IPS-20b (cell line): ENCODE data around the gene KCTD19.

Experiments used
- H3K27ac ChIP-seq: one replicate; pipeline ENCODE4 v1.5.1; 2013; ENCODE audit warnings: low read length
- H3K27me3 ChIP-seq: 2 replicates; pipeline ENCODE4 v1.6.1; 2013; ENCODE audit warnings: mild to moderate bottlenecking, low read length, inconsistent platforms; ENCODE audit not compliant: insufficient read depth
- H3K36me3 ChIP-seq: 2 replicates; pipeline ENCODE4 v1.6.1; 2013; ENCODE audit warnings: low read depth, mild to moderate bottlenecking, inconsistent platforms, low read length, moderate library complexity; ENCODE audit not compliant: insufficient read depth
- H3K4me1 ChIP-seq: 2 replicates; pipeline ENCODE4 v1.6.1; 2013; ENCODE audit warnings: mild to moderate bottlenecking, control low read depth, inconsistent platforms, low read length, moderate library complexity; ENCODE audit not compliant: insufficient read depth
- H3K4me3 ChIP-seq: 2 replicates; pipeline ENCODE4 v1.5.1; 2013; ENCODE audit warnings: mild to moderate bottlenecking, low read length, inconsistent platforms
- H3K9ac ChIP-seq: 2 replicates; pipeline ENCODE4 v1.6.1; 2013; ENCODE audit warnings: low read depth, mild to moderate bottlenecking, inconsistent platforms, low read length, moderate library complexity
- H3K9me3 ChIP-seq: 2 replicates; pipeline ENCODE4 v1.6.1; 2013; ENCODE audit warnings: mild to moderate bottlenecking, low read depth, low read length, inconsistent platforms; ENCODE audit not compliant: insufficient read depth

The KCTD19 gene

GRCh38 chr16:67317853-67318252, 8.7 kb downstream of the KCTD19 start:
- no peak overlapping the region for H3K4me3 ChIP-seq

GRCh38 chr16:67312719-67313118, 13.8 kb downstream of the KCTD19 start:
- Histone ChIP-seq H3K4me3 (no peak overlapping the region), H3K9ac (no peak overlapping the region; the same call in 1 of the 2 replicates)

More at GRCh38 chr16:67317853-67318252, 8.7 kb downstream of the KCTD19 start:
- no peak overlapping the region for H3K9ac ChIP-seq
- peaks cover 20% of the 10 kb centered on the region for H3K27me3 ChIP-seq
- no peaks in the 10 kb centered on the region for H3K36me3 ChIP-seq
- no peaks in the 10 kb centered on the region for H3K9me3 ChIP-seq
- no peak overlapping the region for H3K27ac ChIP-seq
- no peaks in the 10 kb centered on the region for H3K4me1 ChIP-seq

GRCh38 chr16:67311607-67312488, 14.7 kb downstream of the KCTD19 start:
- H3K4me1 ChIP-seq, result no peaks in the 10 kb centered on the region
- no peak overlapping the region for H3K4me3 ChIP-seq
- H3K27me3 ChIP-seq, result peaks cover 4% of the 10 kb centered on the region; the same call in 1 of the 2 replicates
- H3K9me3 ChIP-seq, result no peaks in the 10 kb centered on the region
- no peak overlapping the region for H3K27ac ChIP-seq
- no peak overlapping the region for H3K9ac ChIP-seq
- no peaks in the 10 kb centered on the region for H3K36me3 ChIP-seq

More at GRCh38 chr16:67312719-67313118, 13.8 kb downstream of the KCTD19 start:
- Histone ChIP-seq H3K9me3 (no peaks in the 10 kb centered on the region), H3K36me3 (no peaks in the 10 kb centered on the region), H3K27me3 (peaks cover 4% of the 10 kb centered on the region; the same call in 1 of the 2 replicates), H3K4me1 (no peaks in the 10 kb centered on the region), H3K27ac (no peak overlapping the region)

GRCh38 chr16:67310561-67310960, 16.0 kb downstream of the KCTD19 start:
- Histone ChIP-seq H3K36me3 (no peaks in the 10 kb centered on the region), H3K4me3 (no peak overlapping the region), H3K4me1 (no peaks in the 10 kb centered on the region), H3K27me3 (peaks cover 4% of the 10 kb centered on the region; the same call in 1 of the 2 replicates), H3K9ac (no peak overlapping the region), H3K27ac (no peak overlapping the region), H3K9me3 (no peaks in the 10 kb centered on the region)

- Histone ChIP-seq H3K27ac (no peak overlapping the region), H3K9ac (no peak overlapping the region), H3K27me3 (peaks cover 4% of the 10 kb centered on the region; the same call in 1 of the 2 replicates), H3K36me3 (no peaks in the 10 kb centered on the region), H3K4me1 (no peaks in the 10 kb centered on the region), H3K9me3 (no peaks in the 10 kb centered on the region), H3K4me3 (no peak overlapping the region)
Measured at GRCh38 chr16:67305216-67306071, 21.1 kb downstream of the KCTD19 start.

GRCh38 chr16:67304020-67304419, 22.5 kb downstream of the KCTD19 start:
- Histone ChIP-seq H3K27me3 (no peaks in the 10 kb centered on the region), H3K9ac (no peak overlapping the region), H3K9me3 (no peaks in the 10 kb centered on the region), H3K36me3 (no peaks in the 10 kb centered on the region), H3K4me1 (no peaks in the 10 kb centered on the region), H3K27ac (no peak overlapping the region), H3K4me3 (no peak overlapping the region)

GRCh38 chr16:67302970-67303369, 23.6 kb downstream of the KCTD19 start:
- H3K27me3 ChIP-seq, result no peaks in the 10 kb centered on the region
- H3K27ac ChIP-seq, result no peak overlapping the region
- no peak overlapping the region for H3K9ac ChIP-seq
- no peaks in the 10 kb centered on the region for H3K9me3 ChIP-seq
- no peaks in the 10 kb centered on the region for H3K36me3 ChIP-seq
- H3K4me3 ChIP-seq, result no peak overlapping the region
- H3K4me1 ChIP-seq, result no peaks in the 10 kb centered on the region

- Histone ChIP-seq H3K4me1 (no peaks in the 10 kb centered on the region), H3K36me3 (no peaks in the 10 kb centered on the region), H3K4me3 (no peak overlapping the region), H3K27ac (no peak overlapping the region), H3K9me3 (no peaks in the 10 kb centered on the region), H3K9ac (no peak overlapping the region), H3K27me3 (0 out of 2 replicates have a peak, but pooled peaks cover 4% of the 10 kb centered on the region)
Measured at GRCh38 chr16:67302076-67302475, 24.5 kb downstream of the KCTD19 start.

GRCh38 chr16:67301080-67301782, 25.3 kb downstream of the KCTD19 start:
- Histone ChIP-seq H3K4me1 (no peaks in the 10 kb centered on the region), H3K27me3 (peaks cover 12% of the 10 kb centered on the region; the same call in 1 of the 2 replicates), H3K9ac (no peak overlapping the region), H3K4me3 (no peak overlapping the region), H3K36me3 (no peaks in the 10 kb centered on the region), H3K27ac (no peak overlapping the region), H3K9me3 (no peaks in the 10 kb centered on the region)

GRCh38 chr16:67299269-67299668, 27.3 kb downstream of the KCTD19 start:
- H3K4me3 ChIP-seq, result no peak overlapping the region
- no peak overlapping the region for H3K27ac ChIP-seq
- H3K9ac ChIP-seq, result no peak overlapping the region
- no peaks in the 10 kb centered on the region for H3K9me3 ChIP-seq
- H3K27me3 ChIP-seq, result peaks cover 22% of the 10 kb centered on the region; the same call in 1 of the 2 replicates
- no peaks in the 10 kb centered on the region for H3K4me1 ChIP-seq
- no peaks in the 10 kb centered on the region for H3K36me3 ChIP-seq

GRCh38 chr16:67298277-67298676, 28.3 kb downstream of the KCTD19 start:
- Histone ChIP-seq H3K27me3 (peaks cover 24% of the 10 kb centered on the region; the same call in 1 of the 2 replicates), H3K36me3 (no peaks in the 10 kb centered on the region), H3K27ac (no peak overlapping the region), H3K9me3 (no peaks in the 10 kb centered on the region), H3K4me1 (no peaks in the 10 kb centered on the region), H3K4me3 (no peak overlapping the region), H3K9ac (no peak overlapping the region)
